Measurements from ENCODE around the gene NOS2. TPM values are rescaled to one million over a fixed set of nuclear protein-coding genes. Genes with fewer than 3 reads are reported as not detected.

NOS2 gene
- total RNA-seq, 1 donor from 2014 or later = 26.6 TPM

DNA sequence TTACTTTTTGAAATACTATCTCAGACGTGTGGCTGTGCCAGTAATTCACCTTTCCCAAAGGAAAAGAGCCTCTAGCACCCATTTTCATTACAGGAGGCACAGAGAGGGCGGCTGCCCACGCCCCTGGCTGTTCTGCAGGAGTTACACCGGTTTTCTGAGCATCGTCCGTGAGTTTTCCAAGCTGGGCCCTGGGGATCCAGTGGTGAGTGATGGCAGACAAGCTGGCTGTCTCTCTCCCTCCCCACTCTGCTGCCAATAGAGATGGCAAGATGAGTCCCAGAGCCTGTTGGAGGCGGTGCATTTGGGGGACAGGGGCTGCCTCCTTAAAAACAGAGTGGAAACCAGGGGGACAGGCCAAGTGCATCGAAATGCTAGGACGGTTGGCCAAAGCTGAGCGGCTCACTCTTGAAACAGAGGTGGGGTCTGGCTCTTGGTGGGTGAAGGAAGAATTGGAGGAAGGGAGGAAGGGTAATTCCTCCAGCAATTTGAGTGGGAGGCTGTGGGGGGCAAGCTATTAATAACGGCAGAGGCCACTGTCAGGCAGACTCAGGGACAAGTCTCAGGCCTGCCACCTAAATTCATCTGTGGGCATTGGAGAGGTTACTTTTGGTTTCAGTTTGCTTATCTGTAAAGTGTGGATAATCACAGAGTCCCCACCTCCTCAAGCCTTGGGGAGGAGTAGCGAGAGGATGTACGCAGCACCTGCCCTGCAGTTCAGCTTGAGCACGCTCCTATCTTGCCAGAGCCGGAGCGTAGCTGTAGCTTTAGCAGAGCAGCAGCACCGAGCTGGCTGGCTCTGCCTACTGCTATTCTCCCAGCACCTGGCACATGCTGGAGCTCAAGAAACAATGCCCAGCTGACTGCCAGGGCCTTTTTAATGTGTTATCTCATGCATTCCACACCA is 7.5 kb upstream of the NOS2 start:
- H3K4me3 ChIP-seq = no peak overlapping the region
- no peaks in the 10 kb centered on the region for H3K36me3 Mint-ChIP-seq

DNA sequence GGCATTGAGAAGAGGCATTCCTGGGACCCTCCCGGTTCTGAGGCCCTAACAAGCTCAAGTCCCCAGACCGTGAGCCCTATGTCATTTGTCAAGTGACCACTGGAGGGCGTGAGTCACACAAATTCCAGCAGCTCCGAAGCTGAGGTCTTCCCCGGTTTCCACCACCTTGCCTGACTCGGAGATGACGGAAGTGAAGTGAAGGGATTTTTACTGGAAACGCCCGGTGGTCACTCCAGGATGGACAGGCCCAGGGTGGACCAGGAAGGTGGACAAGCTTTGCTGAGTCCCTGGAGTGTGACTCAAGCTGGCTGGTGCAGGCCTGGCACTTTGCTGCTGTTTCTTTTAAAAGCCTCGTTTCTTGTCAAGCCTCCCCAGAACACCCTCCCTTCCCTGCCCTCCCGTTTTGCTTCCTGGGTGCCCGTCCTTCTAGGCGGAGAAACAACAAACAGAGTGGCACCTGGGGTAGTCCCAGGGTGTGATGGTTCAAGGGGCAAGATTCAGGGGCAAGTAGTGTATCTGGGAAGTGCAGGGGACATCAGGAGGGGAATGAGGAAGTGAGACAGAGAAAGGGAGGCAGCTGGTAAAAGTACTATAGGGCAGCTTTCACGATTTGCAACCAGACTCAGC is 5.3 kb upstream of the NOS2 start:
- Histone ChIP-seq H3K27me3 (no peaks in the 10 kb centered on the region), H3F3A (ENCODE audit: low read depth) (no peaks in the 10 kb centered on the region), H3K4me3 (no peak overlapping the region), H3K4me2 (no peak overlapping the region), H3K9ac (no peak overlapping the region), H3K4me1 (peaks cover 16% of the 10 kb centered on the region), H3K36me3 (no peaks in the 10 kb centered on the region), H3K27ac (no peak overlapping the region), H3K9me3 (ENCODE audit: low read depth) (no peaks in the 10 kb centered on the region), H4K20me1 (ENCODE audit: low read depth) (no peaks in the 10 kb centered on the region), H3K79me2 (ENCODE audit: low read depth) (no peaks in the 10 kb centered on the region), H2AFZ (replicated peaks) (peak overlapping the region; percentile 96)
- Mint-ChIP-seq H3K36me3 (no peaks in the 10 kb centered on the region), H3K27ac (peak overlapping the region; percentile 64), H3K4me3 (peak overlapping the region; percentile 41), H3K9me3 (no peaks in the 10 kb centered on the region), H3K4me1 (peaks cover 30% of the 10 kb centered on the region), H3K27me3 (ENCODE audit: insufficient read depth, low read depth) (peaks cover 12% of the 10 kb centered on the region)
- TF ChIP-seq, protein P1, sequence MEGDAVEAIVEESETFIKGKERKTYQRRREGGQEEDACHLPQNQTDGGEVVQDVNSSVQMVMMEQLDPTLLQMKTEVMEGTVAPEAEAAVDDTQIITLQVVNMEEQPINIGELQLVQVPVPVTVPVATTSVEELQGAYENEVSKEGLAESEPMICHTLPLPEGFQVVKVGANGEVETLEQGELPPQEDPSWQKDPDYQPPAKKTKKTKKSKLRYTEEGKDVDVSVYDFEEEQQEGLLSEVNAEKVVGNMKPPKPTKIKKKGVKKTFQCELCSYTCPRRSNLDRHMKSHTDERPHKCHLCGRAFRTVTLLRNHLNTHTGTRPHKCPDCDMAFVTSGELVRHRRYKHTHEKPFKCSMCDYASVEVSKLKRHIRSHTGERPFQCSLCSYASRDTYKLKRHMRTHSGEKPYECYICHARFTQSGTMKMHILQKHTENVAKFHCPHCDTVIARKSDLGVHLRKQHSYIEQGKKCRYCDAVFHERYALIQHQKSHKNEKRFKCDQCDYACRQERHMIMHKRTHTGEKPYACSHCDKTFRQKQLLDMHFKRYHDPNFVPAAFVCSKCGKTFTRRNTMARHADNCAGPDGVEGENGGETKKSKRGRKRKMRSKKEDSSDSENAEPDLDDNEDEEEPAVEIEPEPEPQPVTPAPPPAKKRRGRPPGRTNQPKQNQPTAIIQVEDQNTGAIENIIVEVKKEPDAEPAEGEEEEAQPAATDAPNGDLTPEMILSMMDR (IDR thresholded peaks at IDR 0.05) = peak; percentile 83
- TF ChIP-seq EZH2 (IDR thresholded peaks at IDR 0.05) (no peak), EZH2phosphoT487 (IDR thresholded peaks at IDR 0.05) (no peak)
- peak; percentile 90 for DNase-seq (ENCODE audit: low spot score)

More for the DNA sequence above, 7.5 kb upstream of the NOS2 start:
- Mint-ChIP-seq H3K4me1 (peaks cover 33% of the 10 kb centered on the region), H3K27me3 (ENCODE audit: insufficient read depth, low read depth) (peaks cover 10% of the 10 kb centered on the region), H3K9me3 (no peaks in the 10 kb centered on the region), H3K27ac (no peak overlapping the region), H3K4me3 (no peak overlapping the region)
- Histone ChIP-seq H3K79me2 (ENCODE audit: low read depth) (no peaks in the 10 kb centered on the region), H3K9me3 (ENCODE audit: low read depth) (no peaks in the 10 kb centered on the region), H3K27me3 (no peaks in the 10 kb centered on the region), H2AFZ (replicated peaks) (no peak overlapping the region), H3K36me3 (no peaks in the 10 kb centered on the region), H3K4me1 (peaks cover 16% of the 10 kb centered on the region), H3F3A (ENCODE audit: low read depth) (no peaks in the 10 kb centered on the region), H3K4me2 (no peak overlapping the region), H3K27ac (no peak overlapping the region), H4K20me1 (ENCODE audit: low read depth) (no peaks in the 10 kb centered on the region), H3K9ac (no peak overlapping the region)
- DNase-seq (ENCODE audit: low spot score) = no peak
- TF ChIP-seq, protein P1 (IDR thresholded peaks at IDR 0.05) = no peak

DNA sequence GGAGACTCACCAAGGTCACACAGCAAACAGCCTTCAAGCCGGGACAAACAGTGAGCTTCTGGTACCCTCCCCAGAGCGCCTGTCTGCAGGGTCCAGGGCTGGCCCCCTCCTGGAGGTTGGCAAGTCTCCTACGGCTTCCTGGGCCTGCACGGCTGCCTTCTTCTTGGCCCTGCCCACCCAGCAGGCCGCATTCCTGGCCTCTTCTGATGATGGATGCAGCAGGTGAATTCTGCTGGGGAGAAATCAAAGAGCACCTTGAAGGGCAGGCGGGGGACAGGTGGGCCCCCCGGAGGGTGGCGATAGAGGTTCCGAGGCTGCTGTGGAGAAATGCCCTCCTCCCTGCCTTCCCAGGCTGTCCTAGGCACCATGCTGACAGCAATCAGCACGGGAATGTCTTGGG is 3.8 kb upstream of the NOS2 start:
- Histone ChIP-seq H4K20me1 (ENCODE audit: low read depth) (no peaks in the 10 kb centered on the region), H3K4me2 (peak overlapping the region; percentile 29), H3K9ac (no peak overlapping the region), H3K79me2 (ENCODE audit: low read depth) (no peaks in the 10 kb centered on the region), H3K36me3 (no peaks in the 10 kb centered on the region), H3K27ac (no peak overlapping the region), H3K9me3 (ENCODE audit: low read depth) (no peaks in the 10 kb centered on the region), H3F3A (ENCODE audit: low read depth) (no peaks in the 10 kb centered on the region), H2AFZ (replicated peaks) (no peak overlapping the region), H3K4me1 (peaks cover 16% of the 10 kb centered on the region), H3K27me3 (no peaks in the 10 kb centered on the region), H3K4me3 (no peak overlapping the region)
- Mint-ChIP-seq H3K4me3 (no peak overlapping the region), H3K4me1 (peaks cover 31% of the 10 kb centered on the region), H3K9me3 (no peaks in the 10 kb centered on the region), H3K27ac (no peak overlapping the region), H3K36me3 (no peaks in the 10 kb centered on the region), H3K27me3 (ENCODE audit: insufficient read depth, low read depth) (peaks cover 11% of the 10 kb centered on the region)
- peak; percentile 20 for DNase-seq (ENCODE audit: low spot score)
- TF ChIP-seq EZH2 (IDR thresholded peaks at IDR 0.05) (no peak), EZH2phosphoT487 (IDR thresholded peaks at IDR 0.05) (no peak)
- TF ChIP-seq, protein P1 (IDR thresholded peaks at IDR 0.05) = no peak

All from neural progenitor cell (in vitro differentiated cells).